T-cell (primary cell): Measurements from ENCODE around the gene CYFIP1. TPM values are rescaled to one million over a fixed set of nuclear protein-coding genes. Genes with fewer than 3 reads are reported as not detected.

Experiments used
- ATAC-seq, 4 experiments: fragments of 200-7000 bp in 3 of 4; fragments of 150-1000 bp in 1 of 4; cut with Tn5 transposase; replicated peaks in 1 of 4; 1 replicate in 3 of 4; 2 replicates in 1 of 4; pipeline ENCODE4 v1.10.0; 2021; ENCODE audit warnings: moderate library complexity in 3 of 4, mild to moderate bottlenecking in 2 of 4, moderate number of reproducible peaks in 1 of 4
- CTCF ChIA-PET, 2 donors: fragments of 300-600 bp; sonication (Branson Sonifier 250); formaldehyde crosslinking; loops; one replicate each; lab custom pipeline; 2022; ENCODE audit warnings: antibody characterized with exemption in 2 of 2; lab: Charles Lee
- POLR2A ChIA-PET, 2 donors: fragments of 300-600 bp; sonication (Branson Sonifier 250); formaldehyde crosslinking; loops; one replicate each; lab custom pipeline; 2022; ENCODE audit warnings: antibody characterized with exemption in 2 of 2; lab: Charles Lee
- DNase-seq, 35 experiments: peaks; one replicate each; pipeline versions ENCODE4 v3.0.0 to v3.0.0-alpha.2; 2013 to 2023
- H3K27ac ChIP-seq: one replicate; pipeline ENCODE4 v1.5.1; 2013; ENCODE audit warnings: low read length
- H3K27me3 ChIP-seq, 2 experiments: replicated peaks in 1 of 2; 1 replicate in 1 of 2; 2 replicates in 1 of 2; pipeline versions ENCODE4 v1.6.1 to v1.7.0; 2013; ENCODE audit warnings: low read length in 1 of 2, mixed read lengths in 1 of 2; ENCODE audit not compliant: control insufficient read depth in 2 of 2, insufficient read depth in 2 of 2; ENCODE audit errors: extremely low read depth in 1 of 2
- H3K36me3 ChIP-seq, 2 donors: 1 replicate in 1 of 2; 2 replicates in 1 of 2; pipeline versions ENCODE4 v1.6.1 to v1.7.0; 2013; ENCODE audit warnings: low read length in 1 of 2; ENCODE audit not compliant: control insufficient read depth in 2 of 2, insufficient read depth in 1 of 2; ENCODE audit errors: extremely low read depth in 1 of 2
- H3K4me1 ChIP-seq, 2 experiments: 1 replicate in 1 of 2; 2 replicates in 1 of 2; pipeline versions ENCODE4 v1.6.1 to v1.7.0; 2013; ENCODE audit warnings: low read length in 2 of 2, mixed read lengths in 1 of 2; ENCODE audit not compliant: insufficient read depth in 2 of 2, control insufficient read depth in 1 of 2; ENCODE audit errors: extremely low read depth in 1 of 2
- H3K4me3 ChIP-seq, 2 donors: 1 replicate in 1 of 2; 2 replicates in 1 of 2; pipeline versions ENCODE4 v1.5.1 to v1.7.0; 2013; ENCODE audit warnings: mild to moderate bottlenecking in 2 of 2, low read length in 1 of 2, moderate library complexity in 1 of 2; ENCODE audit not compliant: control insufficient read depth in 1 of 2; ENCODE audit errors: extremely low read depth in 1 of 2
- H3K9me3 ChIP-seq: 2 replicates; pipeline ENCODE4 v1.7.0; 2013
- H3K27ac Mint-ChIP-seq, 2 donors: one replicate each; pipeline ENCODE4 v1.8.0; 2020 to 2021; ENCODE audit warnings: mild to moderate bottlenecking in 2 of 2, mixed read lengths in 2 of 2
- H3K27me3 Mint-ChIP-seq, 2 donors: one replicate each; pipeline ENCODE4 v1.8.0; 2021 to 2022; ENCODE audit warnings: mixed read lengths in 2 of 2
- H3K36me3 Mint-ChIP-seq: one replicate; pipeline ENCODE4 v1.8.0; 2021; ENCODE audit warnings: mixed read lengths
- H3K4me1 Mint-ChIP-seq, 3 donors: one replicate each; pipeline ENCODE4 v1.8.0; 2020 to 2022; ENCODE audit warnings: mixed read lengths in 3 of 3, mild to moderate bottlenecking in 1 of 3
- H3K4me3 Mint-ChIP-seq, 3 donors: one replicate each; pipeline ENCODE4 v1.8.0; 2020 to 2022; ENCODE audit warnings: mild to moderate bottlenecking in 3 of 3, mixed read lengths in 3 of 3, moderate library complexity in 3 of 3
- H3K9me3 Mint-ChIP-seq, 3 donors: one replicate each; pipeline ENCODE4 v1.8.0; 2020 to 2022; ENCODE audit warnings: mixed read lengths in 3 of 3
- whole genome bisulfite sequencing: methylation state at CpG from one replicate; pipeline ENCODE4 v1.1.5; 2013; ENCODE audit warnings: missing lambda C conversion rate; ENCODE audit not compliant: insufficient coverage; 5-methylcytosine and 5-hydroxymethylcytosine counted together
- total RNA-seq, 35 experiments: library from RNA in 6 of 35; stranded (reverse) in 6 of 35; fragments of 120-200 nt in 1 of 35; gene quantifications; one replicate each; pipeline versions ENCODE4 v1.2.1 to v1.2.4 and lab custom pipeline; 2013 to 2026

The CYFIP1 gene
- total RNA-seq, 5 donors from 2014 or later (not counting 1 experiment from before 2014, with no cell fraction given): 3.8 to 10.2 (median 7.9) TPM

DNA sequence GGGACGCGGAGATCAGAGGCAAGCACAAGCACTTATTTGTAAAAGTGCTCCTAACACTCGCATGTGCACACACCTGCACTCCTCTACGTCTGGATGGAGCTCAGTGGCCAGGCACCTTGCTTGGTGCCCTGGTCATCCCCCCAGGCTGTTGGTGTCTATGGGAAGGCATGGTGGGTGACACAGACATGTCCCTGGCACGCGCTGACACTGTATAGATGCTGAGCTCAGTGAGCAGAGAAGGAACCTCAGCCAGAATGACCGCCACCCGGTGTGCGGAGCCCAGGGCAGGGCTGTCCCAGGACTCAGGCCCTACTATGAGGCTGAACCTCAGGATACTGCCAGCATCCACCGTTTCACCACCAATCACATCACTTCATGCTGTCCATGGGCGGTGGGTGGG is 77.2 kb downstream of the CYFIP1 start:
- Histone ChIP-seq H3K27me3 (no peaks in the 10 kb centered on the region), H3K4me3 (no peak overlapping the region), H3K36me3 (no peaks in the 10 kb centered on the region), H3K4me1 (no peaks in the 10 kb centered on the region), H3K9me3 (no peaks in the 10 kb centered on the region), H3K27ac (no peak overlapping the region)
- no peaks in the 10 kb centered on the region for H3K4me1 Mint-ChIP-seq
- 94% methylated on average over 9 of the region's 11 CpGs for WGBS
- H3K27ac Mint-ChIP-seq: no peak overlapping the region
- ATAC-seq: no peak
- no peak for DNase-seq
- no peaks in the 10 kb centered on the region for H3K27me3 Mint-ChIP-seq
- no peak overlapping the region for H3K4me3 Mint-ChIP-seq
- CTCF ChIA-PET: no interaction called here
- H3K9me3 Mint-ChIP-seq: no peaks in the 10 kb centered on the region
- POLR2A ChIA-PET: no interaction called here
- H3K36me3 Mint-ChIP-seq: peaks cover 6% of the 10 kb centered on the region

DNA sequence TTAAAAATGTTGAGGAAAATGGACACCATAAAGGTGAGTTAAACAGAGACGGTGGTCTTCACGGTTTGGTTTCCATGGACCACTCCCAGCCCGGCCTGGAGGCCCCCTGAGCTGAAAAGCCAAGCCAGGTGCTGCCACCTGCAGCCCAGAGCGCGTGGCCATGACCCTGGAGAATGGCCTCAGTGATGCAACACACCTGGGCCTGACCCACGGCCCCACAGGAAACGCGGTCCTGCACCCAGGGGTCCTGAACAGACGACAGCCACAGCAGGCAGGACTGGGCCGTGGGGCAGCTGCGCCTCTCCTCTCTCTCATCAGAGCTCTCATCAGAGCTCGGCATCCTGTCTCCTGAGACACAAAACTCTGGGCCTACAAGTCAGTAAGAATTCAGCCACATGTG is 77.6 kb downstream of the CYFIP1 start:
- H3K27me3 ChIP-seq: no peaks in the 10 kb centered on the region
- no peaks in the 10 kb centered on the region for H3K27me3 Mint-ChIP-seq
- H3K36me3 ChIP-seq: no peaks in the 10 kb centered on the region
- 84% methylated on average over 12 of the region's 12 CpGs for WGBS
- no peak overlapping the region for H3K27ac ChIP-seq
- no peak overlapping the region for H3K4me3 ChIP-seq
- ATAC-seq: no peak
- peaks cover 6% of the 10 kb centered on the region for H3K36me3 Mint-ChIP-seq
- no peaks in the 10 kb centered on the region for H3K4me1 ChIP-seq
- H3K27ac Mint-ChIP-seq: no peak overlapping the region
- ChIA-PET CTCF (no interaction called here), POLR2A (no interaction called here)
- H3K4me1 Mint-ChIP-seq: no peaks in the 10 kb centered on the region
- DNase-seq: no peak
- no peaks in the 10 kb centered on the region for H3K9me3 Mint-ChIP-seq
- no peak overlapping the region for H3K4me3 Mint-ChIP-seq
- no peaks in the 10 kb centered on the region for H3K9me3 ChIP-seq

DNA sequence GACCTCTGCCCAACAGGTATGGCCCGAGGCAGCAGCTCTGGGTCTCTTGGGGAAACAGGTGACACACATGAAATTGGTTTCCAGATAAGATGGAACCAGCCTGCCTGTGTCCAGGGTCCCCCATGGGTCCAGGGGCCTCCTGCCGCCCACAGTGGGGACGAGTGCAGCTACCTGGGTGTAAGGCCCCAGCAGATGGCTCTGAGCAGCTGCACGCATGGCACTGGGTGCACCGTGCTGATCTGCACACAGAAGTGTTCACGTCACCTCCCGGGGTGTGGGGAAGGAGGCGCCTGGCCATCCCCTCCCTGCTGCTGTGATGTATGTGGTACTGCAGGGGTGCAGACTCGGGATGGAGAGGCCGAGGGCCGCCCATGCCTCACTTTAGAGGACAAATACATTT is 78.1 kb downstream of the CYFIP1 start:
- Mint-ChIP-seq H3K4me1 (no peaks in the 10 kb centered on the region), H3K9me3 (no peaks in the 10 kb centered on the region), H3K27me3 (no peaks in the 10 kb centered on the region), H3K27ac (no peak overlapping the region), H3K36me3 (peaks cover 8% of the 10 kb centered on the region), H3K4me3 (no peak overlapping the region)
- 90% methylated on average over 5 of the region's 11 CpGs for WGBS
- ChIA-PET CTCF (no interaction called here), POLR2A (no interaction called here)
- Histone ChIP-seq H3K36me3 (no peaks in the 10 kb centered on the region), H3K27ac (no peak overlapping the region), H3K9me3 (no peaks in the 10 kb centered on the region), H3K27me3 (no peaks in the 10 kb centered on the region), H3K4me1 (no peaks in the 10 kb centered on the region), H3K4me3 (no peak overlapping the region)
- no peak for DNase-seq
- ATAC-seq: no peak

DNA sequence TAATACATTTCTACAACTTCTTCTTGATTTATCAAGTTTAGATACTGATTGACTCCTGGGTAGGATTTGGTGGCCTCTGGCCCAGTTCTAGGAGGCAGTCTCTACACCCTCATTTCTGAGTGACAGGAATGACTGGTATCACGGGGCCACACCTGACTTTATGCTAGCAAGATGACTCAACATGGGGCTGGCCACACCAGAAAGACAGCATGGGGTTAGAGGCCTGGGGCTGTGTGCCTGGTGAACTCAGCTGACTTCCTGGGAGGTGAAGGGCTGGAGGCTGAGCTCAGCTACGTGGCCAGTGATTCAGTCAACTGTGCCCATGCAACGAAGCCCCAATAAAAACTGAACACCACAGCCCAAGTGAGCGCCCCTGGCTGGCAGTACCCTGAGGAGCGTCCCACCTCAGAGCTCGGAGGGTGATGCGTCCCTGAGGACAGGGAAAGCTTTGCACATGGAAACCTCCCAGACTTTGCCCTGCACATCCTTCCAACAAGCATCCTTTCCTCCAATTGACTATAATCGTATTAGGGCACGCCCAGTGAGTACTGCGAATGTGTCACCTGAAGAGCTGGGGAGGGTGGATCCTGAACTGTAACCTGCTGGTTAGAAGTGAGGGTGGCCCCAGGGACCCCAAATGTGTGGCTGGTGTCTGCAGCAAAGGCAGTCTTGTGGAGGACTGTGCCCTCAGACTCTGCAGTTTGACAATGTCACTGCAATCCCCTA is 84.5 kb downstream of the CYFIP1 start:
- Histone ChIP-seq H3K27me3 (no peaks in the 10 kb centered on the region), H3K27ac (no peak overlapping the region), H3K9me3 (no peaks in the 10 kb centered on the region), H3K36me3 (no peaks in the 10 kb centered on the region), H3K4me3 (no peak overlapping the region), H3K4me1 (no peaks in the 10 kb centered on the region)
- ATAC-seq: no peak
- H3K27ac Mint-ChIP-seq: no peak overlapping the region
- H3K4me3 Mint-ChIP-seq: no peak overlapping the region
- CTCF ChIA-PET: no interaction called here
- 75% methylated on average over 7 of the region's 10 CpGs for WGBS
- peaks cover 6% of the 10 kb centered on the region for H3K36me3 Mint-ChIP-seq
- no peaks in the 10 kb centered on the region for H3K4me1 Mint-ChIP-seq
- POLR2A ChIA-PET: no interaction called here
- no peaks in the 10 kb centered on the region for H3K9me3 Mint-ChIP-seq
- no peak for DNase-seq
- H3K27me3 Mint-ChIP-seq: no peaks in the 10 kb centered on the region

- no peaks in the 10 kb centered on the region for H3K36me3 ChIP-seq
- ATAC-seq: no peak
- Mint-ChIP-seq H3K27ac (no peak overlapping the region), H3K4me3 (no peak overlapping the region), H3K9me3 (no peaks in the 10 kb centered on the region), H3K36me3 (peaks cover 3% of the 10 kb centered on the region), H3K27me3 (no peaks in the 10 kb centered on the region), H3K4me1 (no peaks in the 10 kb centered on the region)
- no peak overlapping the region for H3K27ac ChIP-seq
- WGBS: 95% methylated on average over 9 of the region's 13 CpGs
- ChIA-PET CTCF (no interaction called here), POLR2A (no interaction called here)
- no peaks in the 10 kb centered on the region for H3K27me3 ChIP-seq
- H3K4me3 ChIP-seq: no peak overlapping the region
- H3K9me3 ChIP-seq: no peaks in the 10 kb centered on the region
- DNase-seq: no peak
- H3K4me1 ChIP-seq: no peaks in the 10 kb centered on the region
These were observed 86.3 kb downstream of the CYFIP1 start for GRCh38 chr15:22893881-22894280.

DNA sequence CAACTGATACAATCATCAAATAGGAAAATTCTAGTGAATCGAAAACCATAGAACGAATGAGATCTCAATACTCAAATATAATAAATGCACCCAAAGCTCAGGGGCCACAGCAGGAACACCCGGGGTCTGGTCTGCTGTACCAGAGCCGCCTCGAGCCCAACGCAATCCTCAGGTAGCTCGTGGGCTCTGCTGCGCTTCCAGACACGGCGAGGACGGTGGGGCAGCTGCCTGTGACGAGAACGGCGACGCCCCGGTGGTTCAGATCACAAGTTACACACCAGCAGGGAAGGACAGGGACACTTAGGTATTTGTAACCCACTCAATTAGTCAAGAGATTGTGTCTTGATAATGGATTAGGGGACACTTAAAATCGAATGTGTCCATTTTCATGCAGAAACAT is 87.1 kb downstream of the CYFIP1 start:
- H3K27ac ChIP-seq: no peak overlapping the region
- 89% methylated on average over 11 of the region's 17 CpGs for WGBS
- DNase-seq: no peak
- no peak for ATAC-seq
- CTCF ChIA-PET: interaction anchor here in 1 of 2 donors (0.6 kb wide), 1 partner anchor 144 kb away, joined by 3 read pairs; no protein-coding TSS in a partner anchor
- H3K36me3 ChIP-seq: no peaks in the 10 kb centered on the region
- H3K4me1 Mint-ChIP-seq: no peaks in the 10 kb centered on the region
- H3K9me3 Mint-ChIP-seq: no peaks in the 10 kb centered on the region
- no peak overlapping the region for H3K4me3 Mint-ChIP-seq
- POLR2A ChIA-PET: no interaction called here
- H3K4me3 ChIP-seq: no peak overlapping the region
- H3K27me3 Mint-ChIP-seq: no peaks in the 10 kb centered on the region
- H3K4me1 ChIP-seq: no peaks in the 10 kb centered on the region
- H3K27me3 ChIP-seq: no peaks in the 10 kb centered on the region
- no peaks in the 10 kb centered on the region for H3K9me3 ChIP-seq
- H3K36me3 Mint-ChIP-seq: peaks cover 3% of the 10 kb centered on the region
- no peak overlapping the region for H3K27ac Mint-ChIP-seq

- DNase-seq (no peak), ATAC-seq (no peak)
- H3K27ac Mint-ChIP-seq: no peak overlapping the region
- 93% methylated on average over 3 of the region's 9 CpGs for WGBS
- POLR2A ChIA-PET: no interaction called here
- no peaks in the 10 kb centered on the region for H3K4me1 Mint-ChIP-seq
- no peaks in the 10 kb centered on the region for H3K4me1 ChIP-seq
- H3K36me3 Mint-ChIP-seq: peaks cover 3% of the 10 kb centered on the region
- H3K4me3 Mint-ChIP-seq: no peak overlapping the region
- no peaks in the 10 kb centered on the region for H3K27me3 Mint-ChIP-seq
- H3K9me3 Mint-ChIP-seq: no peaks in the 10 kb centered on the region
- CTCF ChIA-PET: no interaction called here
- H3K27me3 ChIP-seq: no peaks in the 10 kb centered on the region
- no peak overlapping the region for H3K4me3 ChIP-seq
- no peaks in the 10 kb centered on the region for H3K9me3 ChIP-seq
- no peaks in the 10 kb centered on the region for H3K36me3 ChIP-seq
- no peak overlapping the region for H3K27ac ChIP-seq
These were observed 87.8 kb downstream of the CYFIP1 start for GRCh38 chr15:22892333-22892732.
